Panc1 (cell line): ENCODE data around the gene AKAP8L.

Experiments
- CTCF ChIP-seq: fragments of 450-650 bp; IDR thresholded peaks from 2 replicates; pipeline ENCODE4 v1.5.1; 2017; ENCODE audit warnings: mild to moderate bottlenecking
- POLR2AphosphoS5 ChIP-seq: IDR thresholded peaks from 2 replicates; pipeline ENCODE4 v1.6.1; 2012; ENCODE audit warnings: mild to moderate bottlenecking, low read depth, low read length, moderate library complexity
- REST ChIP-seq, 2 experiments: IDR thresholded peaks; 2 replicates each; pipeline ENCODE4 v1.6.1; 2011 to 2012; ENCODE audit warnings: low read depth in 2 of 2, control low read depth in 1 of 2, low read length in 1 of 2, mild to moderate bottlenecking in 1 of 2, moderate library complexity in 1 of 2; ENCODE audit not compliant: insufficient read depth in 1 of 2
- SIN3A ChIP-seq: IDR thresholded peaks from 2 replicates; pipeline ENCODE4 v1.6.1; 2012; ENCODE audit warnings: low read depth, mild to moderate bottlenecking, low read length, moderate library complexity, borderline replicate concordance; ENCODE audit not compliant: insufficient read depth

GRCh38 chr19:15398501-15399233 lies 20.1 kb downstream of the AKAP8L start:
- no peak for TF ChIP-seq CTCF
- no peak for TF ChIP-seq POLR2AphosphoS5
- TF ChIP-seq SIN3A: no peak
- no peak for TF ChIP-seq REST (IDR thresholded peaks at IDR 0.05; ENCODE audit: insufficient read depth in 1 of 2, low read depth in 2 of 2, low read length in 1 of 2)
